ENCODE measurements around the gene TMEM52.

DNA sequence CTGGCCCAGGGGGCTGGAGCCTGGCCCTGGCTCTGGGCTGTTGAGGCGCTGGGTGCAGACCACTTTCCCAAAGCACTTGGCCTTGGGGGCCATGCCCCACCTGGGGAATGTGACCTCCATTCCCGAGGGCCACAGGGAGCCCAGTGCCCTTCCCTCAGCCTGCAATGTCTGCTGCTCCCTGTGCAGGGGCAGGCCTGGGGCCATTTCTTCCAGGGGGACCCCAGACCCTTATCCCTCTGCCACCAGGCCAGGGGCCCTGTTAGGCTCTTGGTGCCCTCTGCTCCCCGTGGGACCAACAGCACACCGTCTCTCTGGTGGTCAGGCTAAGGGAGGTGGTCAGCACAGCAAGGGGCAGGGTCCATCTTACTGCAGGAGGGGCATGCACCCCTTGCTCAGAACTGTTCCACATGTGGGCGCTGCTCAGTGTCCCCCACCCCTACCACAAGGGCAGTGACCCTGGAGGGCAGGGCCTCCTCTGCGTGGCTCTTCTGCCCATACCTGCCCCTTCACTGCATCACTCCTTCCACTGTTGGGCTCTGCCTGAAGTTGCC lies 1.1 kb upstream of the TMEM52 start:
- TF ChIP-seq EZH2 (IDR thresholded peaks at IDR 0.05; ENCODE audit: low read depth, low read length, severe bottlenecking) (no peak), POU5F1 (IDR thresholded peaks at IDR 0.05; ENCODE audit: low read depth, low read length) (no peak), SUZ12 (IDR thresholded peaks at IDR 0.05; ENCODE audit: low read length) (0 out of 2 replicates have a peak, but pooled peaks have one; percentile 23), SP1 (IDR thresholded peaks at IDR 0.05; ENCODE audit: low read depth, low read length) (no peak), SP4 (IDR thresholded peaks at IDR 0.05; ENCODE audit: low read length) (no peak), POLR2A (IDR thresholded peaks at IDR 0.05; ENCODE audit: control extremely low read depth in 1 of 2, low read depth in 2 of 2, low read length in 2 of 2) (no peak), TAF1 (IDR thresholded peaks at IDR 0.05; ENCODE audit: low read depth, low read length) (no peak)
- TF ChIP-seq, protein P1, sequence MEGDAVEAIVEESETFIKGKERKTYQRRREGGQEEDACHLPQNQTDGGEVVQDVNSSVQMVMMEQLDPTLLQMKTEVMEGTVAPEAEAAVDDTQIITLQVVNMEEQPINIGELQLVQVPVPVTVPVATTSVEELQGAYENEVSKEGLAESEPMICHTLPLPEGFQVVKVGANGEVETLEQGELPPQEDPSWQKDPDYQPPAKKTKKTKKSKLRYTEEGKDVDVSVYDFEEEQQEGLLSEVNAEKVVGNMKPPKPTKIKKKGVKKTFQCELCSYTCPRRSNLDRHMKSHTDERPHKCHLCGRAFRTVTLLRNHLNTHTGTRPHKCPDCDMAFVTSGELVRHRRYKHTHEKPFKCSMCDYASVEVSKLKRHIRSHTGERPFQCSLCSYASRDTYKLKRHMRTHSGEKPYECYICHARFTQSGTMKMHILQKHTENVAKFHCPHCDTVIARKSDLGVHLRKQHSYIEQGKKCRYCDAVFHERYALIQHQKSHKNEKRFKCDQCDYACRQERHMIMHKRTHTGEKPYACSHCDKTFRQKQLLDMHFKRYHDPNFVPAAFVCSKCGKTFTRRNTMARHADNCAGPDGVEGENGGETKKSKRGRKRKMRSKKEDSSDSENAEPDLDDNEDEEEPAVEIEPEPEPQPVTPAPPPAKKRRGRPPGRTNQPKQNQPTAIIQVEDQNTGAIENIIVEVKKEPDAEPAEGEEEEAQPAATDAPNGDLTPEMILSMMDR (IDR thresholded peaks at IDR 0.05; ENCODE audit: control extremely low read depth in 1 of 3, insufficient read depth in 1 of 3, low read depth in 1 of 3, low read length in 3 of 3) = no peak
- TF ChIP-seq, protein P2, sequence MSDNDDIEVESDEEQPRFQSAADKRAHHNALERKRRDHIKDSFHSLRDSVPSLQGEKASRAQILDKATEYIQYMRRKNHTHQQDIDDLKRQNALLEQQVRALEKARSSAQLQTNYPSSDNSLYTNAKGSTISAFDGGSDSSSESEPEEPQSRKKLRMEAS (IDR thresholded peaks at IDR 0.05) = no peak

Data from H1 (cell line).